HCT116 (cell line): ENCODE results near the gene NLN.

ENCODE experiments used
- CTCF ChIP-seq, 3 experiments: fragments of 200-600 bp in 1 of 3; sonication (generic) in 1 of 3; IDR thresholded peaks in 2 of 3; conservative IDR thresholded peaks in 1 of 3; 2 replicates each; pipeline ENCODE4 v1.5.1; 2012 to 2017; ENCODE audit warnings: low read depth in 2 of 3, low read length in 2 of 3, antibody characterized with exemption in 1 of 3, borderline replicate concordance in 1 of 3, control low read depth in 1 of 3, mild to moderate bottlenecking in 1 of 3, mixed read lengths in 1 of 3, mixed run types in 1 of 3, moderate library complexity in 1 of 3; ENCODE audit not compliant: insufficient read depth in 1 of 3
- EGR1 ChIP-seq: IDR thresholded peaks from 2 replicates; pipeline ENCODE4 v1.6.1; 2012; ENCODE audit warnings: low read depth
- EZH2 ChIP-seq: fragments of 200-600 bp; sonication (generic); IDR thresholded peaks from 2 replicates; pipeline ENCODE4 v1.6.1; 2017; ENCODE audit warnings: antibody characterized with exemption, mixed run types
- EZH2phosphoT487 ChIP-seq: fragments of 200-600 bp; IDR thresholded peaks from 2 replicates; pipeline ENCODE4 v1.6.1; 2018; ENCODE audit warnings: antibody characterized with exemption, borderline replicate concordance
- MAX ChIP-seq: IDR thresholded peaks from 2 replicates; pipeline ENCODE4 v1.6.1; 2012
- POLR2A ChIP-seq: IDR thresholded peaks from 2 replicates; pipeline ENCODE4 v1.7.0; 2011; ENCODE audit warnings: borderline replicate concordance; ENCODE audit not compliant: insufficient read depth, insufficient read length; ENCODE audit errors: extremely low read depth
- POLR2AphosphoS5 ChIP-seq: IDR thresholded peaks from 2 replicates; pipeline ENCODE4 v1.6.1; 2011; ENCODE audit warnings: mild to moderate bottlenecking, low read depth, low read length, moderate library complexity
- SP1 ChIP-seq: IDR thresholded peaks from 2 replicates; pipeline ENCODE4 v1.6.1; 2012; ENCODE audit warnings: low read depth
- ZFX ChIP-seq: fragments of 450-650 bp; IDR thresholded peaks from 2 replicates; pipeline ENCODE4 v1.6.1; 2017
- ZNF274 ChIP-seq: fragments of 200-500 bp; sonication (Bioruptor generic); IDR thresholded peaks from 2 replicates; pipeline ENCODE4 v1.6.1; 2014; ENCODE audit warnings: mild to moderate bottlenecking, low read depth, low read length, inconsistent platforms

GRCh38 chr5:65835191-65835590 is 113.2 kb downstream of the NLN start:
- no peak for TF ChIP-seq POLR2A
- no peak for TF ChIP-seq CTCF (IDR thresholded peaks at IDR 0.05 in 2 of 3, conservative IDR thresholded peaks at IDR 0.05 in 1 of 3; ENCODE audit: borderline replicate concordance in 1 of 3, insufficient read depth in 1 of 3, low read depth in 2 of 3, low read length in 2 of 3)
- TF ChIP-seq POLR2AphosphoS5, result no peak
- no peak for TF ChIP-seq EZH2
- no peak for TF ChIP-seq MAX
- TF ChIP-seq EZH2phosphoT487, result no peak
- TF ChIP-seq ZFX, result no peak
- TF ChIP-seq EGR1, result no peak
- no peak for TF ChIP-seq SP1
- TF ChIP-seq ZNF274, result no peak
